ENCODE results near the gene DROSHA. TPM values are rescaled to one million over a fixed set of nuclear protein-coding genes. Genes with fewer than 3 reads are reported as not detected.

Gene DROSHA
- total RNA-seq, 1 donor from 2014 or later: 97.3 TPM

DNA sequence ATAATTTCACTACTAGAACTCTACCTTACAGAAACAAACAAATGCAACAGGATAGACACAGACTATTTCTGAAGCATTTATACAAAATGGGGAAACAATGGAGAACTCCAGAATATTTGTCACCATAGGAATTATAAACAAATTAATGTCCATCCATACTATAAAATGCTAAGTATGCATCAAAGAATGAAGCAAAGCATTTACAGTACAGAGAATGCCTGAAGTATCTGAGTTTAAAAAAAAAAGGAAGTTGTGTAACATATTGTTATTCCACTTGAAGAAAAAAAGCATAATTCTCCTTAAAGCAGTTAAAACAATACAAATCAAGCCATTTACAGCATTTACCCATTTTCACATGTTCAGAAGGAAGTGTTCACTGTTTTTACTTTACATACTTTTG, 53.0 kb downstream of the DROSHA start:
- Mint-ChIP-seq H3K27me3 (no peaks in the 10 kb centered on the region), H3K4me3 (no peak overlapping the region), H3K4me1 (ENCODE audit: unreplicated experiment) (no peaks in the 10 kb centered on the region), H3K36me3 (peaks cover 31% of the 10 kb centered on the region), H3K9me3 (no peaks in the 10 kb centered on the region), H3K27ac (no peak overlapping the region)
- TF ChIP-seq, protein P1, sequence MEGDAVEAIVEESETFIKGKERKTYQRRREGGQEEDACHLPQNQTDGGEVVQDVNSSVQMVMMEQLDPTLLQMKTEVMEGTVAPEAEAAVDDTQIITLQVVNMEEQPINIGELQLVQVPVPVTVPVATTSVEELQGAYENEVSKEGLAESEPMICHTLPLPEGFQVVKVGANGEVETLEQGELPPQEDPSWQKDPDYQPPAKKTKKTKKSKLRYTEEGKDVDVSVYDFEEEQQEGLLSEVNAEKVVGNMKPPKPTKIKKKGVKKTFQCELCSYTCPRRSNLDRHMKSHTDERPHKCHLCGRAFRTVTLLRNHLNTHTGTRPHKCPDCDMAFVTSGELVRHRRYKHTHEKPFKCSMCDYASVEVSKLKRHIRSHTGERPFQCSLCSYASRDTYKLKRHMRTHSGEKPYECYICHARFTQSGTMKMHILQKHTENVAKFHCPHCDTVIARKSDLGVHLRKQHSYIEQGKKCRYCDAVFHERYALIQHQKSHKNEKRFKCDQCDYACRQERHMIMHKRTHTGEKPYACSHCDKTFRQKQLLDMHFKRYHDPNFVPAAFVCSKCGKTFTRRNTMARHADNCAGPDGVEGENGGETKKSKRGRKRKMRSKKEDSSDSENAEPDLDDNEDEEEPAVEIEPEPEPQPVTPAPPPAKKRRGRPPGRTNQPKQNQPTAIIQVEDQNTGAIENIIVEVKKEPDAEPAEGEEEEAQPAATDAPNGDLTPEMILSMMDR (conservative IDR thresholded peaks at IDR 0.05): no peak
- DNase-seq (ENCODE audit: extremely low spot score, unreplicated experiment): no peak

DNA sequence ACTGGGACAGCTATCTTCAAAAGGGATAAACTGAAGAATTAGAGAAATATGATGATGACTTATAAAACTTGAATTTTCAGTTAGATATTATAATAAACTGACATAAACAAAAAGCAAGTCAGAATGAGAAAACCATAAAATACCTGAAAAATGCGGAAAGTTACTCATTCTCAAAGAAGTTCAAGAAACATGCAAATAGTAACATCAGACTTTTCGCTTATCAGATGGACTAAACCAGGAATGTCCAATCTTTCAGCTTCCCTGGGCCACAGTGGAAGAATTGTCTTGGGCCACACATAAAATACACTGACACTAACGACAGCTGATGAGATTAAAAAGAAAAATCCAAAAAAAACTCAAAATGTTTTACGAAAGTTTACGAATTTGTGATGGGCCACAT, 53.9 kb downstream of the DROSHA start:
- Mint-ChIP-seq H3K4me3 (no peak overlapping the region), H3K4me1 (ENCODE audit: unreplicated experiment) (no peaks in the 10 kb centered on the region), H3K27ac (no peak overlapping the region), H3K9me3 (no peaks in the 10 kb centered on the region), H3K36me3 (peaks cover 31% of the 10 kb centered on the region), H3K27me3 (no peaks in the 10 kb centered on the region)
- TF ChIP-seq, protein P1 (conservative IDR thresholded peaks at IDR 0.05): no peak
- DNase-seq (ENCODE audit: extremely low spot score, unreplicated experiment): no peak

DNA sequence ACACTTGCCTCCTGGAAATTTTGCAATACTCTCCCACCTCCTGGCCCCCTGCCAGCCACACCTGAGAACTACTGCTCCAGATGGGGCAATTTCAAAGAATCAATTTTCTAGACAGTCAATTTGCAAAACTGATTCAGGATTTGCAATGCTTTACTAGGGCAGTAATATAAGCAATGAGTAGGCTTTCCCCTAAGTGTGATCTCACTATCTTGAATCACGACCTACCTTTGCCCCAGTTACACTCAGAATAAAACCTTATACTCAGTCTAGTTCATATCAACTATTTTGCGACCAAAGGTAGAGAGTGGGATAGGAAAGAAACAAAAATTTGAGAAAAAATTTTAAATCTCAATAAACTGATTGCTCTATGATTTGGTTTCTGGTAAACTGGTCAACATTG, 54.4 kb downstream of the DROSHA start:
- Mint-ChIP-seq H3K27me3 (no peaks in the 10 kb centered on the region), H3K27ac (no peak overlapping the region), H3K4me3 (no peak overlapping the region), H3K9me3 (no peaks in the 10 kb centered on the region), H3K36me3 (peaks cover 30% of the 10 kb centered on the region), H3K4me1 (ENCODE audit: unreplicated experiment) (no peaks in the 10 kb centered on the region)
- TF ChIP-seq, protein P1 (conservative IDR thresholded peaks at IDR 0.05): no peak
- DNase-seq (ENCODE audit: extremely low spot score, unreplicated experiment): no peak

DNA sequence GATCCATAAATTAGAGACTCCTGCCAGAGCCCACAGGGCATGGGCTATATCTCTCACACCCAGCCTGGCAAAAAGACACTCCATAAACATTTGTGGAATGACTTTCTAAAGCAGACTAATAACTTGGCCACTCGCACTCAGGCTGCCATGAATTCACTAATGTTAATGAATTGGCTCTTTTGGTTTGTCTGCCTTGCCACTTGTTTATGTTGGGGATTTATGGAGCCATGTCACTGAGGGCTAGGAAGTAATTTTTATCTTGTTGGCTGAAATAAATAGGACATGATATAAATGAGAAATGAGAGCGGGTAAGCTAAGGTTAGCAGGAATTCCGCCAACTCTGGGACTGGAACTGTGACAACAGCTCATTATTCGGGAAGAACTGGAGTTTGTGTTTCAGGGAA, 55.2 kb downstream of the DROSHA start:
- peaks cover 24% of the 10 kb centered on the region for H3K36me3 Mint-ChIP-seq
- TF ChIP-seq, protein P1 (conservative IDR thresholded peaks at IDR 0.05): no peak
- H3K9me3 Mint-ChIP-seq: no peaks in the 10 kb centered on the region
- H3K27me3 Mint-ChIP-seq: no peaks in the 10 kb centered on the region
- no peaks in the 10 kb centered on the region for H3K4me1 Mint-ChIP-seq (ENCODE audit: unreplicated experiment)
- no peak overlapping the region for H3K27ac Mint-ChIP-seq
- no peak for DNase-seq (ENCODE audit: extremely low spot score, unreplicated experiment)
- no peak overlapping the region for H3K4me3 Mint-ChIP-seq

DNA sequence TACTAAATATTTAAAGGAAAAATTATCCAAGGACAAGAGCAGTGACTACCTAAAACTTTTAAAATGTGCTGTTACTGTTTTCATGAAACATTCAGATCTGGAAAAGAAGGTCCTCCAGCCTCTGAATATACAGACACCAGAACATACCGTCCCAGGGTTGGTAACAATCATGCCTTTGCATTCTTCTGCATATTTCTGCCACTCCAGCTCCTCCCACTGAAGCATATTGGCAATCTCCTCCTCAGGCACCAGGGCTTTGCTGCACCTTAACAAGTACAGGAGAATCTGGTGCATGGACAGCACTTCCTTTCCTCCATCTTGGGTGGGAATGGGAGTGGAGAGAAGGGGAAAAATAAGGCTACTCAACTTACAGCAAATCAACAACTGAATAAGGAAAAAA, 60.0 kb downstream of the DROSHA start:
- Mint-ChIP-seq H3K27ac (no peak overlapping the region), H3K4me1 (ENCODE audit: unreplicated experiment) (no peaks in the 10 kb centered on the region), H3K9me3 (no peaks in the 10 kb centered on the region), H3K27me3 (no peaks in the 10 kb centered on the region), H3K4me3 (no peak overlapping the region), H3K36me3 (peaks cover 27% of the 10 kb centered on the region)
- TF ChIP-seq, protein P1 (conservative IDR thresholded peaks at IDR 0.05): no peak
- DNase-seq (ENCODE audit: extremely low spot score, unreplicated experiment): no peak

DNA sequence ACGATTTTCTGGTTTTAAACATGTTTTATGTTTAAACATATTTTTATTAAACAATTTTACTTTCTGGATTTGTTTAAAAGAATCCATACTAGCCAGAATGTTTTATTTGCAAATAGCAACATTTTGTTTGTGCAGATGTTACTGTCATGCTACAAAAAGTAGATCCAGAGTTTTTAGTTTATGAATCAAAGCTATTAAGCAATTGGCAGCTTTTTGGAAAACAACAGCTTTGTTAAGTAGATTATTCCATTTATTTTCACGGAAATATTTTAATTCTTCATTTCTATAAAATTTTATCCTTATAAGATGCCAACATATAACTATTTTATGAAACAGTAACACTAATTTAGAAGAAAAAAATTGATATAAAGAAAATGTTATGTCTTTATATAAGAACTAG, 60.9 kb downstream of the DROSHA start:
- Mint-ChIP-seq H3K4me3 (no peak overlapping the region), H3K4me1 (ENCODE audit: unreplicated experiment) (no peaks in the 10 kb centered on the region), H3K36me3 (peaks cover 34% of the 10 kb centered on the region), H3K27ac (no peak overlapping the region), H3K27me3 (no peaks in the 10 kb centered on the region), H3K9me3 (no peaks in the 10 kb centered on the region)
- TF ChIP-seq, protein P1 (conservative IDR thresholded peaks at IDR 0.05): no peak
- DNase-seq (ENCODE audit: extremely low spot score, unreplicated experiment): no peak
